GM18861 (cell line): ENCODE results near the gene MON1A.

ENCODE experiments used
- ATAC-seq: cut with Tn5 transposase; IDR thresholded peaks from one replicate; pipeline ENCODE4 v1.9.1; 2021; ENCODE audit not compliant: unreplicated experiment

MON1A gene

GRCh38 chr3:49895791-49896190, 33.8 kb downstream of the MON1A start:
- no peak for ATAC-seq

- no peak for ATAC-seq
Observed at GRCh38 chr3:49889296-49889695, 40.3 kb downstream of the MON1A start.

- ATAC-seq, result no peak
Observed at GRCh38 chr3:49886922-49887265, 42.7 kb downstream of the MON1A start.

- no peak for ATAC-seq
Observed at GRCh38 chr3:49883998-49884397, 45.6 kb downstream of the MON1A start.

GRCh38 chr3:49882166-49882565, 47.4 kb downstream of the MON1A start:
- ATAC-seq, result no peak

GRCh38 chr3:49880581-49881315, 48.9 kb downstream of the MON1A start:
- ATAC-seq, result no peak

GRCh38 chr3:49879721-49880120, 49.9 kb downstream of the MON1A start:
- ATAC-seq, result no peak

GRCh38 chr3:49878686-49879085, 50.9 kb downstream of the MON1A start:
- ATAC-seq, result no peak

GRCh38 chr3:49877716-49878115, 51.9 kb downstream of the MON1A start:
- no peak for ATAC-seq

- ATAC-seq, result no peak
Observed at GRCh38 chr3:49876567-49876966, 53.0 kb downstream of the MON1A start.

- no peak for ATAC-seq
Observed at GRCh38 chr3:49873623-49874022, 56.0 kb downstream of the MON1A start.

- no peak for ATAC-seq
Observed at GRCh38 chr3:49872801-49873281, 56.8 kb downstream of the MON1A start.

GRCh38 chr3:49871531-49872153, 58.0 kb downstream of the MON1A start:
- no peak for ATAC-seq

- no peak for ATAC-seq
Observed at GRCh38 chr3:49869525-49870126, 60.0 kb downstream of the MON1A start, which contains the start of gene CAMKV. Gene CAMKV, minus strand, starts transcription at chr3:49869906. Its CDS starts 7,518 bp downstream, at chr3:49862388.

- no peak for ATAC-seq
Observed at GRCh38 chr3:49868862-49869466, 60.6 kb downstream of the MON1A start.

- no peak for ATAC-seq
Observed at GRCh38 chr3:49867871-49868321, 61.7 kb downstream of the MON1A start.

GRCh38 chr3:49867400-49867799, 62.2 kb downstream of the MON1A start:
- no peak for ATAC-seq

- no peak for ATAC-seq
Observed at GRCh38 chr3:49865198-49865784, 64.3 kb downstream of the MON1A start.

- ATAC-seq, result no peak
Observed at GRCh38 chr3:49864505-49864904, 65.1 kb downstream of the MON1A start.

GRCh38 chr3:49859576-49860305, 69.9 kb downstream of the MON1A start:
- ATAC-seq, result no peak
